Vagina (tissue), 2 donors: ENCODE data around the gene NUCKS1.

ENCODE experiments used
- CTCF ChIP-seq, 3 experiments: fragments of 450-650 bp in 2 of 3; fragments of 200-600 bp in 1 of 3; sonication (generic) in 1 of 3; IDR thresholded peaks; one replicate each; pipeline ENCODE4 v1.5.1; 2017 to 2019; ENCODE audit warnings: antibody characterized with exemption in 3 of 3, mild to moderate bottlenecking in 2 of 3, moderate library complexity in 2 of 3
- POLR2A ChIP-seq, 2 donors: fragments of 450-650 bp; IDR thresholded peaks; one replicate each; pipeline ENCODE4 v1.6.1; 2017; ENCODE audit warnings: antibody characterized with exemption in 2 of 2, mild to moderate bottlenecking in 2 of 2, moderate library complexity in 2 of 2

- TF ChIP-seq CTCF (IDR thresholded peaks at IDR 0.05): no peak
- TF ChIP-seq POLR2A (IDR thresholded peaks at IDR 0.05): no peak
Measured at GRCh38 chr1:205767248-205767647, 17.3 kb upstream of the NUCKS1 start.
